Ectodermal cell (in vitro differentiated cells): ENCODE measurements around the gene CYFIP2.
A peak's percentile ranks its signal among the peaks of the same experiment; 100 is the strongest.

Source experiments
- H3K27ac ChIP-seq: 2 replicates; pipeline ENCODE4 v1.7.0; 2013; ENCODE audit warnings: mild to moderate bottlenecking, low read depth, low read length; ENCODE audit not compliant: insufficient read depth, poor library complexity, severe bottlenecking
- H3K27me3 ChIP-seq: 2 replicates; pipeline ENCODE4 v1.7.0; 2013; ENCODE audit warnings: mild to moderate bottlenecking, low read length; ENCODE audit not compliant: insufficient read depth, control insufficient read depth, poor library complexity, severe bottlenecking
- H3K36me3 ChIP-seq: one replicate; pipeline ENCODE4 v1.7.0; 2013; ENCODE audit warnings: low read length; ENCODE audit not compliant: control insufficient read depth, insufficient read depth
- H3K4me1 ChIP-seq: one replicate; pipeline ENCODE4 v1.7.0; 2013; ENCODE audit warnings: low read length; ENCODE audit not compliant: control insufficient read depth, insufficient read depth
- H3K4me3 ChIP-seq: 2 replicates; pipeline ENCODE4 v1.7.0; 2013; ENCODE audit warnings: low read depth, low read length, control low read depth; ENCODE audit not compliant: insufficient read depth
- H3K9me3 ChIP-seq: 2 replicates; pipeline ENCODE4 v1.7.0; 2013; ENCODE audit warnings: mild to moderate bottlenecking, low read length, moderate library complexity; ENCODE audit not compliant: control insufficient read depth
- WGBS, 2 experiments: methylation state at CpG; one replicate each; pipeline ENCODE4 v1.1.7; 2013; ENCODE audit warnings: missing lambda C conversion rate in 2 of 2; 5-methylcytosine and 5-hydroxymethylcytosine counted together

The CYFIP2 gene

GRCh38 chr5:157253547-157253946, 12.4 kb upstream of the CYFIP2 start:
- H3K4me3 ChIP-seq = no peak overlapping the region
- no peaks in the 10 kb centered on the region for H3K36me3 ChIP-seq
- H3K4me1 ChIP-seq = no peaks in the 10 kb centered on the region
- no peaks in the 10 kb centered on the region for H3K9me3 ChIP-seq
- H3K27me3 ChIP-seq = no peaks in the 10 kb centered on the region
- WGBS, 2 experiments = 2 to 9% methylated on average over 2 of the region's 2 CpGs
- no peak overlapping the region for H3K27ac ChIP-seq

- no peak overlapping the region for H3K4me3 ChIP-seq
- no peak overlapping the region for H3K27ac ChIP-seq
- no peaks in the 10 kb centered on the region for H3K4me1 ChIP-seq
- 97 to 100% methylated on average over 3 to 4 of the region's 6 CpGs for WGBS, 2 experiments
- no peaks in the 10 kb centered on the region for H3K9me3 ChIP-seq
- H3K27me3 ChIP-seq = no peaks in the 10 kb centered on the region
- no peaks in the 10 kb centered on the region for H3K36me3 ChIP-seq
These were observed 7.5 kb upstream of the CYFIP2 start for GRCh38 chr5:157258450-157258849.

DNA sequence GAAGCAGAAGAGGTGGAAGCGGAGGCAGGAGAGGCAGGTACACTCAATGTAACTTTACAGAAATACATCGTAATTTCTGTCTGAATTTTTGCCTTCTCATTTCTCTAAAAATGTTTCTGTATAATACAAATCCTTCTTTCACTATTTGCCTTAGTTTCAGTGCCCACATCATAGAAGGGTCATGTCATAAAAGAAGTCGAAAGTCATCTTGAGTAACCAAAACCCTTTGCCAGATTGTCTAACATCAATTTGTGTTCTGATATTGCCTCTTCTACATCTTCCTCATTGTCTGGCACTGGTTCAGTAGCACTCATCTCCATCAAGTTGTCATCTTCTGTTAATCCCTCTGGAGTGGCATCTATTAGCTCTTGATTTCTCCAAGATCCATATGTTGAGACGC, 6.2 kb upstream of the CYFIP2 start:
- H3K27ac ChIP-seq = no peak overlapping the region
- 89 to 93% methylated on average over 4 of the region's 4 CpGs for WGBS, 2 experiments
- H3K36me3 ChIP-seq = no peaks in the 10 kb centered on the region
- no peaks in the 10 kb centered on the region for H3K4me1 ChIP-seq
- H3K27me3 ChIP-seq = peaks cover 3% of the 10 kb centered on the region
- no peak overlapping the region for H3K4me3 ChIP-seq
- no peaks in the 10 kb centered on the region for H3K9me3 ChIP-seq

GRCh38 chr5:157263496-157264090, 2.3 kb upstream of the CYFIP2 start:
- Histone ChIP-seq H3K27me3 (peaks cover 19% of the 10 kb centered on the region), H3K36me3 (no peaks in the 10 kb centered on the region), H3K9me3 (no peaks in the 10 kb centered on the region), H3K4me3 (no peak overlapping the region), H3K4me1 (peaks cover 18% of the 10 kb centered on the region), H3K27ac (no peak overlapping the region)
- 84 to 86% methylated on average over 6 to 7 of the region's 7 CpGs for WGBS, 2 experiments

DNA sequence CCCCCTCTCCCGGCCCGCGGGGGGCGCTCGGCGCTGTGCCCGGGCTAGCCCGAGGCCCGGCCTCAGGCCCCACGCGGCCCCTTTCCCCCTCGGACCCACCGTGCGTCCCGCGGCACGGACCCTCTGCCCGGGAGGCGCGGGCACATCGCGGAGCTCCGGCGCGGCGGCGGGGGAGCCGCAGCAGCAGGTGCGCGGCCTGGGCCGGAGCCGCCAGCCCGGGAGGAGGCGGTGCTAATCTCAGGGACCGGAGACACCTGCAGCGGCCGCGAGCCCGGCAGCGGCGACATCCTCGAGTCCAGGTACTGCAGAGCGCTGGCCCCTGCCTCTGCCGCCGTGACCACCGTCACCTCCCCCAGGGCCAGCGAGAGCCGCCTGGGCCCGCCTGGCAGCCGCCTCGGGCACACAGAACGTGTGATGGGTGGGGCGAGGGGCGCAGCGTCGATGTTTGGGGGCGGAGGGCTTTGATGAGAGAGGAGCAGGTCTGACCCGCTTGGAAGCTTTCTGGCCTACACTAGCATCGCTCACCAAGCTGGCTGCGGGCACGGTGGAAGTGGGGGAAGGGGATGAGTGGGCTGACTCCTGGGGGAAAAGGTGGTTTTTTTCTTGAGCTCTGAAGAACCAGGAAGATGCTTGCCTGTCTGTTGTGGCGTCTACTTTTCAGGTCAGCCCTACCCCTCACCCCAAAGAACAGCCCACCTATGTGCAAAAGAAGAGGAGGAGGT, 524 bp downstream of the CYFIP2 start:
- Histone ChIP-seq H3K4me3 (peak overlapping the region; percentile 71), H3K27ac (no peak overlapping the region), H3K9me3 (no peaks in the 10 kb centered on the region), H3K27me3 (peaks cover 19% of the 10 kb centered on the region), H3K4me1 (peaks cover 18% of the 10 kb centered on the region), H3K36me3 (no peaks in the 10 kb centered on the region)
- WGBS, 2 experiments = 1 to 2% methylated on average over 62 of the region's 62 CpGs

DNA sequence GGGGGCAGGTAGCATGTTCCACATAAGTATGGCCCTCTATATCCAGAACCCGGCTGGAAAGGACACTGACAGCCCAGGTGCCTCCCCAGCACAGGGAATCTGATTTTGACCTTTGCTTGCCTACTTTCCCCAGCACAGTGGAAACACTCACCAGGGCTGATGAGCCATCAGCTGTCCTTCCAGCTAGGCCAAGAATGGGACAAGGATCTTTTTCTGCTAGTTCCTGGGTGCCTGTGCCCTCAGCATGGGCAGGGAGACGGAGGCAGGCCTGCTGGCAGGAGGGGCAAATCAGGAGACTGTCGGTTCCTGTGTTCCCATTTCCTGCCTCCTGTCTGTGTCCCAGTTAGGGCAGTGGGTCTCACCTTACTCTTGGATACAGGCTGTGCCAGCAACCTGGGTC, 1.1 kb downstream of the CYFIP2 start:
- 75 to 79% methylated on average over 3 of the region's 3 CpGs for WGBS, 2 experiments
- H3K36me3 ChIP-seq = no peaks in the 10 kb centered on the region
- peak overlapping the region; percentile 71 for H3K4me3 ChIP-seq
- peaks cover 19% of the 10 kb centered on the region for H3K27me3 ChIP-seq
- no peak overlapping the region for H3K27ac ChIP-seq
- H3K4me1 ChIP-seq = peaks cover 18% of the 10 kb centered on the region
- H3K9me3 ChIP-seq = no peaks in the 10 kb centered on the region

- Histone ChIP-seq H3K4me3 (no peak overlapping the region), H3K4me1 (peaks cover 18% of the 10 kb centered on the region), H3K9me3 (no peaks in the 10 kb centered on the region), H3K27me3 (peaks cover 19% of the 10 kb centered on the region), H3K27ac (no peak overlapping the region), H3K36me3 (no peaks in the 10 kb centered on the region)
- 94 to 95% methylated on average over 8 of the region's 8 CpGs for WGBS, 2 experiments
These were observed 2.0 kb downstream of the CYFIP2 start for GRCh38 chr5:157267761-157268480.

- Histone ChIP-seq H3K4me3 (no peak overlapping the region), H3K36me3 (no peaks in the 10 kb centered on the region), H3K27me3 (peaks cover 19% of the 10 kb centered on the region), H3K27ac (no peak overlapping the region), H3K4me1 (peaks cover 18% of the 10 kb centered on the region), H3K9me3 (no peaks in the 10 kb centered on the region)
- WGBS, 2 experiments = 77 to 78% methylated on average over 6 of the region's 6 CpGs
These were observed 3.3 kb downstream of the CYFIP2 start for GRCh38 chr5:157269165-157269671.

DNA sequence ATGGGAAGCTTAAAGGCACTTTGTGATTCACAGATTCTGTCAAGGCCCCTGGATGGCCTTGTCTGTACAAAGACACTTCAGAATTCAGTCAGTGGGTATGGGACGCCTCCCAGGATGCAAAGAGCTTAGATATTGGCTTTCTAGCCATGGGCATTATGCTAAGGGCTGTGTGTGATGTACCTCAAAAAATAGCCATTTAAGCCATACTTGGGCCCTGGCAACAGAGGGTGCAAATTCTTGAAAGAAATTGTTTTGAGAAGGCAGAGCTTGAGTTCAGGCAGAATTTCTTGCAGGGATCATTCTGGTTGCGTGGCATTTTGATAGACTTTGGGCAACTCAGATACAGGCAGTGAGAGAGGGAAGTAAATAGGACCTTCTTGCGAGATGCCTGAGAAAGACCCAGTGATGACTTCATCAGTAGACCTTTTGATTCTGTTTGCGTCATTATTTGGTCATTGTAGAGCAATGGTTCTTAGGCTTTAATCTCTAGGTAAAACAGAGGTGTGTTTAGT, 3.9 kb downstream of the CYFIP2 start:
- H3K27ac ChIP-seq = no peak overlapping the region
- H3K4me3 ChIP-seq = no peak overlapping the region
- H3K4me1 ChIP-seq = peaks cover 18% of the 10 kb centered on the region
- 95 to 97% methylated on average over 4 of the region's 4 CpGs for WGBS, 2 experiments
- H3K36me3 ChIP-seq = no peaks in the 10 kb centered on the region
- H3K9me3 ChIP-seq = no peaks in the 10 kb centered on the region
- peaks cover 15% of the 10 kb centered on the region for H3K27me3 ChIP-seq

DNA sequence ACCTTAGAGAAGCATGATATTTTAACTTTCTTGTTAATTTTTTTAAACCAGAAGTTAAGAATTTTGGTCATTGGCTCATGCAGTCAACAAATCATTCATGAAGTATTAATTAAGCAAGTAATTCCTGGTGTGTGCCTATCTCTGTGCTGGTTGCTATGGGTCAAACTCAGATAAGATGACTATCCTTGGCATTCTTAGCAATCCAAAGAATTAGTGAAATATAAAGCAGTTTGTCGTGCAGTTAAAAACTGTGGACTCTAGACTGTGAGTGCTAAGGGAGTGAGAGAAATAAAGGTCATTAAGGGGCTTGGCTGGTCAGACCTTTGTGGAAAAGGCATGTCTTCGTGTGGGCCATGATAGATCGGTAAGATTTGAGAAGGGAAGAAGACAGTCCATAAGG, 4.8 kb downstream of the CYFIP2 start:
- no peaks in the 10 kb centered on the region for H3K9me3 ChIP-seq
- H3K4me1 ChIP-seq = peaks cover 18% of the 10 kb centered on the region
- 93 to 95% methylated on average over 3 of the region's 3 CpGs for WGBS, 2 experiments
- no peaks in the 10 kb centered on the region for H3K36me3 ChIP-seq
- H3K27ac ChIP-seq = no peak overlapping the region
- H3K27me3 ChIP-seq = peaks cover 6% of the 10 kb centered on the region
- no peak overlapping the region for H3K4me3 ChIP-seq
